ENCODE measurements around the gene PLPP4. TPM values are rescaled to one million over a fixed set of nuclear protein-coding genes. Genes with fewer than 3 reads are reported as not detected.

PLPP4 gene
- polyA plus RNA-seq, 2 donors = not detected

- 45 to 64% methylated on average over 3 of the region's 3 CpGs for WGBS, 2 donors
- Histone ChIP-seq H3K27me3 (ENCODE audit: control insufficient read depth in 1 of 2, insufficient read depth in 2 of 2, low read length in 2 of 2) (no peaks in the 10 kb centered on the region), H3K9me3 (ENCODE audit: control insufficient read depth in 2 of 2, insufficient read depth in 1 of 2, low read depth in 1 of 2, low read length in 1 of 2) (peaks cover 3 to 4% of the 10 kb centered on the region in 2 donors), H3K4me1 (ENCODE audit: control insufficient read depth in 2 of 2, insufficient read depth in 2 of 2, low read length in 1 of 2) (no peaks in the 10 kb centered on the region), H3K36me3 (ENCODE audit: control insufficient read depth in 2 of 2, insufficient read depth in 2 of 2, low read length in 1 of 2) (no peaks in the 10 kb centered on the region), H3K27ac (ENCODE audit: low read depth in 2 of 2, low read length in 1 of 2) (no peak overlapping the region), H3K4me3 (ENCODE audit: low read depth in 1 of 2, low read length in 2 of 2) (no peak overlapping the region)
These were observed 156.2 kb downstream of the PLPP4 start for GRCh38 chr10:120613180-120613579.

GRCh38 chr10:120614680-120615079, 157.7 kb downstream of the PLPP4 start:
- peaks cover 3 to 4% of the 10 kb centered on the region in 2 donors for H3K9me3 ChIP-seq (ENCODE audit: control insufficient read depth in 2 of 2, insufficient read depth in 1 of 2, low read depth in 1 of 2, low read length in 1 of 2)
- no peaks in the 10 kb centered on the region for H3K27me3 ChIP-seq (ENCODE audit: control insufficient read depth in 1 of 2, insufficient read depth in 2 of 2, low read length in 2 of 2)
- H3K27ac ChIP-seq (ENCODE audit: low read depth in 2 of 2, low read length in 1 of 2) = no peak overlapping the region
- no peak overlapping the region for H3K4me3 ChIP-seq (ENCODE audit: low read depth in 1 of 2, low read length in 2 of 2)
- no peaks in the 10 kb centered on the region for H3K4me1 ChIP-seq (ENCODE audit: control insufficient read depth in 2 of 2, insufficient read depth in 2 of 2, low read length in 1 of 2)
- no peaks in the 10 kb centered on the region for H3K36me3 ChIP-seq (ENCODE audit: control insufficient read depth in 2 of 2, insufficient read depth in 2 of 2, low read length in 1 of 2)

- no peaks in the 10 kb centered on the region for H3K27me3 ChIP-seq (ENCODE audit: control insufficient read depth in 1 of 2, insufficient read depth in 2 of 2, low read length in 2 of 2)
- 57% methylated on average over 3 of the region's 3 CpGs for WGBS, 2 donors
- H3K27ac ChIP-seq (ENCODE audit: low read depth in 2 of 2, low read length in 1 of 2) = no peak overlapping the region
These were observed 159.4 kb downstream of the PLPP4 start for GRCh38 chr10:120616311-120616911.

GRCh38 chr10:120628197-120628596, 171.2 kb downstream of the PLPP4 start:
- WGBS, 2 donors = 65 to 85% methylated on average over 1 of the region's 1 CpG
- no peaks in the 10 kb centered on the region for H3K36me3 ChIP-seq (ENCODE audit: control insufficient read depth in 2 of 2, insufficient read depth in 2 of 2, low read length in 1 of 2)

More at GRCh38 chr10:120616311-120616911, 159.4 kb downstream of the PLPP4 start:
- no peak overlapping the region for H3K4me3 ChIP-seq (ENCODE audit: low read depth in 1 of 2, low read length in 2 of 2)
- H3K9me3 ChIP-seq (ENCODE audit: control insufficient read depth in 2 of 2, insufficient read depth in 1 of 2, low read depth in 1 of 2, low read length in 1 of 2) = peaks cover 3 to 4% of the 10 kb centered on the region in 2 donors
- no peaks in the 10 kb centered on the region for H3K4me1 ChIP-seq (ENCODE audit: control insufficient read depth in 2 of 2, insufficient read depth in 2 of 2, low read length in 1 of 2)
- H3K36me3 ChIP-seq (ENCODE audit: control insufficient read depth in 2 of 2, insufficient read depth in 2 of 2, low read length in 1 of 2) = no peaks in the 10 kb centered on the region

GRCh38 chr10:120630266-120630665, 173.2 kb downstream of the PLPP4 start:
- Histone ChIP-seq H3K27ac (ENCODE audit: low read depth in 2 of 2, low read length in 1 of 2) (no peak overlapping the region), H3K9me3 (ENCODE audit: control insufficient read depth in 2 of 2, insufficient read depth in 1 of 2, low read depth in 1 of 2, low read length in 1 of 2) (peaks cover 0 to 3% of the 10 kb centered on the region in 2 donors), H3K4me3 (ENCODE audit: low read depth in 1 of 2, low read length in 2 of 2) (no peak overlapping the region), H3K36me3 (ENCODE audit: control insufficient read depth in 2 of 2, insufficient read depth in 2 of 2, low read length in 1 of 2) (no peaks in the 10 kb centered on the region), H3K4me1 (ENCODE audit: control insufficient read depth in 2 of 2, insufficient read depth in 2 of 2, low read length in 1 of 2) (no peaks in the 10 kb centered on the region), H3K27me3 (ENCODE audit: control insufficient read depth in 1 of 2, insufficient read depth in 2 of 2, low read length in 2 of 2) (no peaks in the 10 kb centered on the region)
- 27 to 43% methylated on average over 1 of the region's 1 CpG for WGBS, 2 donors

More at GRCh38 chr10:120628197-120628596, 171.2 kb downstream of the PLPP4 start:
- Histone ChIP-seq H3K27ac (ENCODE audit: low read depth in 2 of 2, low read length in 1 of 2) (no peak overlapping the region), H3K4me1 (ENCODE audit: control insufficient read depth in 2 of 2, insufficient read depth in 2 of 2, low read length in 1 of 2) (no peaks in the 10 kb centered on the region), H3K9me3 (ENCODE audit: control insufficient read depth in 2 of 2, insufficient read depth in 1 of 2, low read depth in 1 of 2, low read length in 1 of 2) (no peaks in the 10 kb centered on the region), H3K27me3 (ENCODE audit: control insufficient read depth in 1 of 2, insufficient read depth in 2 of 2, low read length in 2 of 2) (no peaks in the 10 kb centered on the region), H3K4me3 (ENCODE audit: low read depth in 1 of 2, low read length in 2 of 2) (no peak overlapping the region)

GRCh38 chr10:120632047-120632446, 175.0 kb downstream of the PLPP4 start:
- Histone ChIP-seq H3K9me3 (ENCODE audit: control insufficient read depth in 2 of 2, insufficient read depth in 1 of 2, low read depth in 1 of 2, low read length in 1 of 2) (peaks cover 0 to 3% of the 10 kb centered on the region in 2 donors), H3K27ac (ENCODE audit: low read depth in 2 of 2, low read length in 1 of 2) (no peak overlapping the region), H3K4me1 (ENCODE audit: control insufficient read depth in 2 of 2, insufficient read depth in 2 of 2, low read length in 1 of 2) (no peaks in the 10 kb centered on the region), H3K36me3 (ENCODE audit: control insufficient read depth in 2 of 2, insufficient read depth in 2 of 2, low read length in 1 of 2) (no peaks in the 10 kb centered on the region), H3K27me3 (ENCODE audit: control insufficient read depth in 1 of 2, insufficient read depth in 2 of 2, low read length in 2 of 2) (no peaks in the 10 kb centered on the region), H3K4me3 (ENCODE audit: low read depth in 1 of 2, low read length in 2 of 2) (no peak overlapping the region)
- 55% methylated on average over 1 of the region's 1 CpG for WGBS, 2 donors

- Histone ChIP-seq H3K9me3 (ENCODE audit: control insufficient read depth in 2 of 2, insufficient read depth in 1 of 2, low read depth in 1 of 2, low read length in 1 of 2) (peaks cover 0 to 3% of the 10 kb centered on the region in 2 donors), H3K36me3 (ENCODE audit: control insufficient read depth in 2 of 2, insufficient read depth in 2 of 2, low read length in 1 of 2) (no peaks in the 10 kb centered on the region), H3K4me3 (ENCODE audit: low read depth in 1 of 2, low read length in 2 of 2) (no peak overlapping the region), H3K27me3 (ENCODE audit: control insufficient read depth in 1 of 2, insufficient read depth in 2 of 2, low read length in 2 of 2) (no peaks in the 10 kb centered on the region), H3K27ac (ENCODE audit: low read depth in 2 of 2, low read length in 1 of 2) (no peak overlapping the region), H3K4me1 (ENCODE audit: control insufficient read depth in 2 of 2, insufficient read depth in 2 of 2, low read length in 1 of 2) (no peaks in the 10 kb centered on the region)
- WGBS, 2 donors = 59 to 71% methylated on average over 3 of the region's 3 CpGs
These were observed 175.9 kb downstream of the PLPP4 start for GRCh38 chr10:120632942-120633341.

- Histone ChIP-seq H3K9me3 (ENCODE audit: control insufficient read depth in 2 of 2, insufficient read depth in 1 of 2, low read depth in 1 of 2, low read length in 1 of 2) (peaks cover 0 to 3% of the 10 kb centered on the region in 2 donors), H3K4me1 (ENCODE audit: control insufficient read depth in 2 of 2, insufficient read depth in 2 of 2, low read length in 1 of 2) (no peaks in the 10 kb centered on the region), H3K4me3 (ENCODE audit: low read depth in 1 of 2, low read length in 2 of 2) (no peak overlapping the region), H3K27me3 (ENCODE audit: control insufficient read depth in 1 of 2, insufficient read depth in 2 of 2, low read length in 2 of 2) (no peaks in the 10 kb centered on the region), H3K27ac (ENCODE audit: low read depth in 2 of 2, low read length in 1 of 2) (no peak overlapping the region), H3K36me3 (ENCODE audit: control insufficient read depth in 2 of 2, insufficient read depth in 2 of 2, low read length in 1 of 2) (no peaks in the 10 kb centered on the region)
- WGBS, 2 donors = 75 to 81% methylated on average over 12 of the region's 12 CpGs
These were observed 177.6 kb downstream of the PLPP4 start for GRCh38 chr10:120634659-120635058.

Measured in esophagus (tissue), 2 donors.